ENCODE measurements around the gene PGD. TPM values are rescaled to one million over a fixed set of nuclear protein-coding genes. Genes with fewer than 3 reads are reported as not detected.
A peak's percentile ranks its signal among the peaks of the same experiment; 100 is the strongest.
"Not testable (repeated sequence)": the region's sequence is repeated elsewhere in the genome, so short reads cannot be mapped to it uniquely, and the experiment has no call there.

The PGD gene
- total and polyA plus RNA-seq, 2 experiments from 2014 or later, result 174 to 305 TPM

DNA sequence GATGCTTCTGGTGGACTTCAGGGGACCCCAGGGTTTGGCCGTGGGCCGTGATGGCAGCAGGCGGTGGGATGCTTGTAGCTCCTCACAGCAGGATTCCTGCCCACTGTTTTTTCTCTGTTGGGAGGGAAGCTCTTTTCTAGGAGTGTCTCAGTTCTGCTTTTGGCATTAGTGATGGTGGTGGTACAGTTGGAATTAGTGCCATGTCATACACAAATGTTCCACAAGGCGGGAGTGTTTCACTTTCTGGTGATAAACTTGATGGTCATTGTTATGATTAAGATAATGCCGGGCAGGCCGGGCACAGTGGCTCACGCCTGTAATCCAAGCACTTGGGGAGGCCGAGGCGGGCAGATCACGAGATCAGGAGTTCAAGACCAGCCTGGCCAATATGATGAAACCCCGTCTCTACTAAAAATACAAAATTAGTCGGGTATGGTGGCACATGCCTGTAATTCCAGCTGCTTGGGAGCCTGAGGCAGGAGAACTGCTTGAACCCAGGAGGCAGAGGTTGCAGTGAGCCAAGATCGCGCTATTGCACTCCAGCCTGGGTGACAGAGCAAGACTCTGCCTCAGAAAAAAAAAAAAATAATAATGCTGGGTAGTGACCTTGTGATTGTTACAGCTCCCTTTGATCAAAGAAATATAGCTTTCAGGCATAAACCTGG is 21.4 kb upstream of the PGD start:
- Histone ChIP-seq H3F3A (replicated peaks; ENCODE audit: low read depth) (0 out of 2 replicates have a peak, but pooled peaks cover 11% of the 10 kb centered on the region), H3K36me3 (ENCODE audit: insufficient read depth) (peaks cover 19% of the 10 kb centered on the region), H3K27ac (ENCODE audit: low read depth) (0 out of 2 replicates have a peak overlapping the region, but pooled peaks have one; percentile 52)
- not testable (repeated sequence) for H3K4me3 Mint-ChIP-seq; H4K20me1 ChIP-seq (replicated peaks; ENCODE audit: insufficient read depth); H3K79me2 ChIP-seq (replicated peaks; ENCODE audit: insufficient read depth); H3K27me3 Mint-ChIP-seq (ENCODE audit: insufficient read depth, low read depth, poor library complexity); H3K4me3 ChIP-seq; H2AFZ ChIP-seq; H3K4me2 ChIP-seq; H3K4me1 ChIP-seq (ENCODE audit: insufficient read depth); H3K9me3 Mint-ChIP-seq; H3K4me1 Mint-ChIP-seq; H3K27me3 ChIP-seq (ENCODE audit: insufficient read depth); H3K9me2 ChIP-seq (ENCODE audit: insufficient read depth)
- ATAC-seq (peak; percentile 79), DNase-seq (ENCODE audit: low spot score) (peak; percentile 77)
- TF ChIP-seq, protein P1, sequence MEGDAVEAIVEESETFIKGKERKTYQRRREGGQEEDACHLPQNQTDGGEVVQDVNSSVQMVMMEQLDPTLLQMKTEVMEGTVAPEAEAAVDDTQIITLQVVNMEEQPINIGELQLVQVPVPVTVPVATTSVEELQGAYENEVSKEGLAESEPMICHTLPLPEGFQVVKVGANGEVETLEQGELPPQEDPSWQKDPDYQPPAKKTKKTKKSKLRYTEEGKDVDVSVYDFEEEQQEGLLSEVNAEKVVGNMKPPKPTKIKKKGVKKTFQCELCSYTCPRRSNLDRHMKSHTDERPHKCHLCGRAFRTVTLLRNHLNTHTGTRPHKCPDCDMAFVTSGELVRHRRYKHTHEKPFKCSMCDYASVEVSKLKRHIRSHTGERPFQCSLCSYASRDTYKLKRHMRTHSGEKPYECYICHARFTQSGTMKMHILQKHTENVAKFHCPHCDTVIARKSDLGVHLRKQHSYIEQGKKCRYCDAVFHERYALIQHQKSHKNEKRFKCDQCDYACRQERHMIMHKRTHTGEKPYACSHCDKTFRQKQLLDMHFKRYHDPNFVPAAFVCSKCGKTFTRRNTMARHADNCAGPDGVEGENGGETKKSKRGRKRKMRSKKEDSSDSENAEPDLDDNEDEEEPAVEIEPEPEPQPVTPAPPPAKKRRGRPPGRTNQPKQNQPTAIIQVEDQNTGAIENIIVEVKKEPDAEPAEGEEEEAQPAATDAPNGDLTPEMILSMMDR (conservative IDR thresholded peaks at IDR 0.05; ENCODE audit: low read depth in 2 of 2), result peak; percentile 61 to 71
- Mint-ChIP-seq H3K36me3 (ENCODE audit: low read depth) (peaks cover 37% of the 10 kb centered on the region), H3K27ac (peak overlapping the region; percentile 77; the same call in 1 of the 2 replicates)

DNA sequence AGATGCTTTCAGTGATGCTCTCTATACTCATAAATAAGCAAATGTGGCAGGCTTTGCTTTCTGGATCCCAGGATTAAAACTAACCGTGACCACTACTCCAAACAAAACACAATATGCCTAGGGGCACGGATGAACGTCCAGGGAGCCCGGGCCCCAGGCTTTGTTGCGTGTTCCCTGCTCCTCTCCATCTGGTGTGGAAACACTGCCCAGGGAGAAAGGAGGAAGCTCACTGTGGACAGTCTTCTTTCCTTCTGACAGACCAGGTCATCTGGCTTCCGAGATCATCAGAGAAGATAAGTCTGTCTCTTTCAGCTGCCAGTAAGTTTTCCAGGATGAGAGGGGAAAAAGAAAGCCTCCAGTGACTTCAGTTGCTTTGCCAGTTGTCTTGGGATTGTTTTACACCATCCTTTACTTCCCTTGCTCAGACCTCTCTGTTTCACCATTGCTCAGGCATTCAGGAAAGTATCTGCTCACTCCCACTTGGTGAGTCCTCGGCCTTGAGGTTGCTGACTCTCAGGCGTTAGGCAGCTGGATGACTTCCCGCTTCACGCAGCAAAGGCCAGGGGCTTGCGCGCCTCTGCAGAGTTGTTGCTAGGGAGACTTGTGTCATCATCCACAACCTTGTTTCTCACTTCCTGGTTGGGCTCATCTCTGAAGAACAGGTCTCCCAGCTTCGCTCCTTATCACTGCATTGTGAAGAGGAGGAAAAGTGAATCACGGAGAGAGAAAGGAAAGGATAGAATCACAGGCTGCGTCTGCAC is 20.6 kb upstream of the PGD start:
- Histone ChIP-seq H3K79me2 (replicated peaks; ENCODE audit: insufficient read depth) (no peaks in the 10 kb centered on the region), H3K4me2 (no peak overlapping the region), H4K20me1 (replicated peaks; ENCODE audit: insufficient read depth) (no peaks in the 10 kb centered on the region; the same call in none of the 2 replicates), H3K36me3 (ENCODE audit: insufficient read depth) (peaks cover 19% of the 10 kb centered on the region), H3K4me1 (ENCODE audit: insufficient read depth) (no peaks in the 10 kb centered on the region), H3K4me3 (no peak overlapping the region), H2AFZ (no peak overlapping the region), H3F3A (replicated peaks; ENCODE audit: low read depth) (0 out of 2 replicates have a peak, but pooled peaks cover 11% of the 10 kb centered on the region), H3K27ac (ENCODE audit: low read depth) (no peak overlapping the region; the same call in 1 of the 2 replicates), H3K9me2 (ENCODE audit: insufficient read depth) (no peaks in the 10 kb centered on the region), H3K27me3 (ENCODE audit: insufficient read depth) (no peaks in the 10 kb centered on the region)
- no peaks in the 10 kb centered on the region for H3K9me3 Mint-ChIP-seq
- peak overlapping the region; percentile 63; the same call in 1 of the 2 replicates for H3K27ac Mint-ChIP-seq
- peaks cover 8% of the 10 kb centered on the region for H3K27me3 Mint-ChIP-seq (ENCODE audit: insufficient read depth, low read depth, poor library complexity)
- peak; percentile 27 for DNase-seq (ENCODE audit: low spot score)
- H3K36me3 Mint-ChIP-seq (ENCODE audit: low read depth), result peaks cover 40% of the 10 kb centered on the region
- H3K4me3 Mint-ChIP-seq, result no peak overlapping the region
- no peaks in the 10 kb centered on the region for H3K4me1 Mint-ChIP-seq
- ATAC-seq, result no peak
- TF ChIP-seq NANOG (IDR thresholded peaks at IDR 0.05; ENCODE audit: borderline replicate concordance) (no peak), JUNB (IDR thresholded peaks at IDR 0.05; ENCODE audit: unreplicated experiment) (no peak), ZNF114 (CRISPR knock-in tag; IDR thresholded peaks at IDR 0.05) (no peak)
- TF ChIP-seq, protein P2, sequence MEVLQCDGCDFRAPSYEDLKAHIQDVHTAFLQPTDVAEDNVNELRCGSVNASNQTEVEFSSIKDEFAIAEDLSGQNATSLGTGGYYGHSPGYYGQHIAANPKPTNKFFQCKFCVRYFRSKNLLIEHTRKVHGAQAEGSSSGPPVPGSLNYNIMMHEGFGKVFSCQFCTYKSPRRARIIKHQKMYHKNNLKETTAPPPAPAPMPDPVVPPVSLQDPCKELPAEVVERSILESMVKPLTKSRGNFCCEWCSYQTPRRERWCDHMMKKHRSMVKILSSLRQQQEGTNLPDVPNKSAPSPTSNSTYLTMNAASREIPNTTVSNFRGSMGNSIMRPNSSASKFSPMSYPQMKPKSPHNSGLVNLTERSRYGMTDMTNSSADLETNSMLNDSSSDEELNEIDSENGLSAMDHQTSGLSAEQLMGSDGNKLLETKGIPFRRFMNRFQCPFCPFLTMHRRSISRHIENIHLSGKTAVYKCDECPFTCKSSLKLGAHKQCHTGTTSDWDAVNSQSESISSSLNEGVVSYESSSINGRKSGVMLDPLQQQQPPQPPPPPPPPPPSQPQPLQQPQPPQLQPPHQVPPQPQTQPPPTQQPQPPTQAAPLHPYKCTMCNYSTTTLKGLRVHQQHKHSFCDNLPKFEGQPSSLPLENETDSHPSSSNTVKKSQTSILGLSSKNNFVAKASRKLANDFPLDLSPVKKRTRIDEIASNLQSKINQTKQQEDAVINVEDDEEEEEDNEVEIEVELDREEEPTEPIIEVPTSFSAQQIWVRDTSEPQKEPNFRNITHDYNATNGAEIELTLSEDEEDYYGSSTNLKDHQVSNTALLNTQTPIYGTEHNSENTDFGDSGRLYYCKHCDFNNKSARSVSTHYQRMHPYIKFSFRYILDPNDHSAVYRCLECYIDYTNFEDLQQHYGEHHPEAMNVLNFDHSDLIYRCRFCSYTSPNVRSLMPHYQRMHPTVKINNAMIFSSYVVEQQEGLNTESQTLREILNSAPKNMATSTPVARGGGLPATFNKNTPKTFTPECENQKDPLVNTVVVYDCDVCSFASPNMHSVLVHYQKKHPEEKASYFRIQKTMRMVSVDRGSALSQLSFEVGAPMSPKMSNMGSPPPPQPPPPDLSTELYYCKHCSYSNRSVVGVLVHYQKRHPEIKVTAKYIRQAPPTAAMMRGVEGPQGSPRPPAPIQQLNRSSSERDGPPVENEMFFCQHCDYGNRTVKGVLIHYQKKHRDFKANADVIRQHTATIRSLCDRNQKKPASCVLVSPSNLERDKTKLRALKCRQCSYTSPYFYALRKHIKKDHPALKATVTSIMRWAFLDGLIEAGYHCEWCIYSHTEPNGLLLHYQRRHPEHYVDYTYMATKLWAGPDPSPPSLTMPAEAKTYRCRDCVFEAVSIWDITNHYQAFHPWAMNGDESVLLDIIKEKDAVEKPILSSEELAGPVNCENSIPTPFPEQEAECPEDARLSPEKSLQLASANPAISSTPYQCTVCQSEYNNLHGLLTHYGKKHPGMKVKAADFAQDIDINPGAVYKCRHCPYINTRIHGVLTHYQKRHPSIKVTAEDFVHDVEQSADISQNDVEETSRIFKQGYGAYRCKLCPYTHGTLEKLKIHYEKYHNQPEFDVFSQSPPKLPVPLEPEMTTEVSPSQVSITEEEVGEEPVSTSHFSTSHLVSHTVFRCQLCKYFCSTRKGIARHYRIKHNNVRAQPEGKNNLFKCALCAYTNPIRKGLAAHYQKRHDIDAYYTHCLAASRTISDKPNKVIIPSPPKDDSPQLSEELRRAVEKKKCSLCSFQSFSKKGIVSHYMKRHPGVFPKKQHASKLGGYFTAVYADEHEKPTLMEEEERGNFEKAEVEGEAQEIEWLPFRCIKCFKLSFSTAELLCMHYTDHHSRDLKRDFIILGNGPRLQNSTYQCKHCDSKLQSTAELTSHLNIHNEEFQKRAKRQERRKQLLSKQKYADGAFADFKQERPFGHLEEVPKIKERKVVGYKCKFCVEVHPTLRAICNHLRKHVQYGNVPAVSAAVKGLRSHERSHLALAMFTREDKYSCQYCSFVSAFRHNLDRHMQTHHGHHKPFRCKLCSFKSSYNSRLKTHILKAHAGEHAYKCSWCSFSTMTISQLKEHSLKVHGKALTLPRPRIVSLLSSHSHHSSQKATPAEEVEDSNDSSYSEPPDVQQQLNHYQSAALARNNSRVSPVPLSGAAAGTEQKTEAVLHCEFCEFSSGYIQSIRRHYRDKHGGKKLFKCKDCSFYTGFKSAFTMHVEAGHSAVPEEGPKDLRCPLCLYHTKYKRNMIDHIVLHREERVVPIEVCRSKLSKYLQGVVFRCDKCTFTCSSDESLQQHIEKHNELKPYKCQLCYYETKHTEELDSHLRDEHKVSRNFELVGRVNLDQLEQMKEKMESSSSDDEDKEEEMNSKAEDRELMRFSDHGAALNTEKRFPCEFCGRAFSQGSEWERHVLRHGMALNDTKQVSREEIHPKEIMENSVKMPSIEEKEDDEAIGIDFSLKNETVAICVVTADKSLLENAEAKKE (CRISPR knock-in tag; IDR thresholded peaks at IDR 0.05), result no peak
- TF ChIP-seq, protein P3, sequence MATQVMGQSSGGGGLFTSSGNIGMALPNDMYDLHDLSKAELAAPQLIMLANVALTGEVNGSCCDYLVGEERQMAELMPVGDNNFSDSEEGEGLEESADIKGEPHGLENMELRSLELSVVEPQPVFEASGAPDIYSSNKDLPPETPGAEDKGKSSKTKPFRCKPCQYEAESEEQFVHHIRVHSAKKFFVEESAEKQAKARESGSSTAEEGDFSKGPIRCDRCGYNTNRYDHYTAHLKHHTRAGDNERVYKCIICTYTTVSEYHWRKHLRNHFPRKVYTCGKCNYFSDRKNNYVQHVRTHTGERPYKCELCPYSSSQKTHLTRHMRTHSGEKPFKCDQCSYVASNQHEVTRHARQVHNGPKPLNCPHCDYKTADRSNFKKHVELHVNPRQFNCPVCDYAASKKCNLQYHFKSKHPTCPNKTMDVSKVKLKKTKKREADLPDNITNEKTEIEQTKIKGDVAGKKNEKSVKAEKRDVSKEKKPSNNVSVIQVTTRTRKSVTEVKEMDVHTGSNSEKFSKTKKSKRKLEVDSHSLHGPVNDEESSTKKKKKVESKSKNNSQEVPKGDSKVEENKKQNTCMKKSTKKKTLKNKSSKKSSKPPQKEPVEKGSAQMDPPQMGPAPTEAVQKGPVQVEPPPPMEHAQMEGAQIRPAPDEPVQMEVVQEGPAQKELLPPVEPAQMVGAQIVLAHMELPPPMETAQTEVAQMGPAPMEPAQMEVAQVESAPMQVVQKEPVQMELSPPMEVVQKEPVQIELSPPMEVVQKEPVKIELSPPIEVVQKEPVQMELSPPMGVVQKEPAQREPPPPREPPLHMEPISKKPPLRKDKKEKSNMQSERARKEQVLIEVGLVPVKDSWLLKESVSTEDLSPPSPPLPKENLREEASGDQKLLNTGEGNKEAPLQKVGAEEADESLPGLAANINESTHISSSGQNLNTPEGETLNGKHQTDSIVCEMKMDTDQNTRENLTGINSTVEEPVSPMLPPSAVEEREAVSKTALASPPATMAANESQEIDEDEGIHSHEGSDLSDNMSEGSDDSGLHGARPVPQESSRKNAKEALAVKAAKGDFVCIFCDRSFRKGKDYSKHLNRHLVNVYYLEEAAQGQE (IDR thresholded peaks at IDR 0.05; ENCODE audit: unreplicated experiment), result no peak

Data from GM23338 (cell line).